Fibroblast of lung (primary cell): ENCODE measurements around the gene PLA2G3.

Source experiments
- EZH2 ChIP-seq: IDR thresholded peaks from 2 replicates; pipeline ENCODE4 v1.5.1; 2012; ENCODE audit warnings: low read length, control low read depth, mild to moderate bottlenecking; ENCODE audit errors: missing control alignments
- TF ChIP-seq, protein P1 (sequence below), 2 donors: IDR thresholded peaks in 1 of 2; conservative IDR thresholded peaks in 1 of 2; 1 replicate in 1 of 2; 2 replicates in 1 of 2; pipeline ENCODE4 v1.5.1; 2011 to 2012; ENCODE audit warnings: low read length in 2 of 2, control low read depth in 1 of 2, inconsistent platforms in 1 of 2, low read depth in 1 of 2, mild to moderate bottlenecking in 1 of 2

DNA sequence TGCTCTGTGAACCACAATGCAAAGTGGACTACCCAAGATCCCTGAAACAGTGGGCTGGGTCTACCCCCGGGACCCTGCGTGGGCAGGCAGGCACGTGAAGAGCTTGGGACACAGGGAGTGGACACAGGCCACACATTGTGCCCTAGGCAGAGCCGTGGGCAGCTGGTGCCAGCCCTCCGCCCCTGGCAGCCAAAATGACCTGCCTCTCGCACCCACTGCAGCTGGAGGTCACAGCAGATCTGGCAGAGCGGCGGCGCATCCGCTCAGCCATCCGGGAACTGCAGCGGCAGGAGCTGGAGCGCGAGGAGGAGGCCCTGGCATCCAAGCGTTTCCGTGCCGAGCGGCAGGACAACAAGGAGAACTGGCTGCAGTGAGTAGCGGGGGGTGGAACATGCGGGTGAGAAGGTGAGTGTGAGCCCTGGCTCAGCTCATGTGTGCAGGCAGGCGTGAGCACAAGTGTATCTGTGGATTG, 52.5 kb downstream of the PLA2G3 start:
- TF ChIP-seq, protein P1, sequence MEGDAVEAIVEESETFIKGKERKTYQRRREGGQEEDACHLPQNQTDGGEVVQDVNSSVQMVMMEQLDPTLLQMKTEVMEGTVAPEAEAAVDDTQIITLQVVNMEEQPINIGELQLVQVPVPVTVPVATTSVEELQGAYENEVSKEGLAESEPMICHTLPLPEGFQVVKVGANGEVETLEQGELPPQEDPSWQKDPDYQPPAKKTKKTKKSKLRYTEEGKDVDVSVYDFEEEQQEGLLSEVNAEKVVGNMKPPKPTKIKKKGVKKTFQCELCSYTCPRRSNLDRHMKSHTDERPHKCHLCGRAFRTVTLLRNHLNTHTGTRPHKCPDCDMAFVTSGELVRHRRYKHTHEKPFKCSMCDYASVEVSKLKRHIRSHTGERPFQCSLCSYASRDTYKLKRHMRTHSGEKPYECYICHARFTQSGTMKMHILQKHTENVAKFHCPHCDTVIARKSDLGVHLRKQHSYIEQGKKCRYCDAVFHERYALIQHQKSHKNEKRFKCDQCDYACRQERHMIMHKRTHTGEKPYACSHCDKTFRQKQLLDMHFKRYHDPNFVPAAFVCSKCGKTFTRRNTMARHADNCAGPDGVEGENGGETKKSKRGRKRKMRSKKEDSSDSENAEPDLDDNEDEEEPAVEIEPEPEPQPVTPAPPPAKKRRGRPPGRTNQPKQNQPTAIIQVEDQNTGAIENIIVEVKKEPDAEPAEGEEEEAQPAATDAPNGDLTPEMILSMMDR (conservative IDR thresholded peaks at IDR 0.05 in 1 of 2, IDR thresholded peaks at IDR 0.05 in 1 of 2; ENCODE audit: low read depth in 1 of 2, low read length in 2 of 2): no peak
- no peak for TF ChIP-seq EZH2
